Epidermal melanocyte (primary cell): Measurements from ENCODE around the gene CXCL10.
"Not testable (repeated sequence)": the region's sequence is repeated elsewhere in the genome, so short reads cannot be mapped to it uniquely, and the experiment has no call there.

ENCODE experiments used
- DNase-seq: peaks from one replicate; pipeline ENCODE4 v3.0.0; 2011; ENCODE audit warnings: low spot score; ENCODE audit not compliant: insufficient read length

The CXCL10 gene

DNA sequence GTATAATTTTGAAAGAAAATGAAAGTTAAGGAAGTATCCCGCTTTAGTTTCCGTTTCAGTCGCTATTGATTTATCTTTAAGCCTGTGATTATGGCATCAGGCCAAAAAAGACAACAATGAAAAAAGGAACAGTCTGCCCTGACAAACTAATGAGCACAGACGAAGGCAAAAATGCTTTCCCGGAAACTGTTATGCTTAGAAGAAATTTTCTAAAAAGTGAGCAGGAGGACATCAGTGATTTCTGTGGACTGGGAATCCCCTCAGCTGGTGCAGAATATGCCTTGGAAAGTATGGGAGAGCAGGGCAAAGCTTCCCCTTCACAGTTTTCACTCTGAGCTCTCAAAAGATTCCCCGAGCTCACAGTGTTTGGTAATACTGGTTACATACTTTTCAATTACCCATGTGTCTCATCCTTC lies 5.1 kb upstream of the CXCL10 start:
- no peak for DNase-seq

DNA sequence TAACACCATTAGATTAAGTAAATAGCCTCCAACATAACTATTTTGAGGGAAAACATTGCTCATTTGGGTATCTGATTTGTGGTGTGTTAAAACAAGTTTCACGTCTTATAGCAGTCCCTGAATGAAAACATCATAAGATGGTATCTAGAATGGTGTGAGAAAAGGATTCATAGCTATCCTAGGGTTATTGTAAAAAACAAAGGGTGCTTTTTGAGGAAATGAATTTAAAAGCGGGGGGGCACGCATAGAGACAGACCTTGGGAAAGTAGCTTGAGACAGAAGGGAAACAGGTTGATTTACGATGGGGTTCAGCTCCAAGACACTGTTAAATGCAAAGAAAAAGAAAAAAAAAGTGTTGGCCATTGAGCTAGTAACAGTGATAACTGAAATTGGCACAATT lies 768 bp upstream of the CXCL10 start:
- no peak for DNase-seq

DNA sequence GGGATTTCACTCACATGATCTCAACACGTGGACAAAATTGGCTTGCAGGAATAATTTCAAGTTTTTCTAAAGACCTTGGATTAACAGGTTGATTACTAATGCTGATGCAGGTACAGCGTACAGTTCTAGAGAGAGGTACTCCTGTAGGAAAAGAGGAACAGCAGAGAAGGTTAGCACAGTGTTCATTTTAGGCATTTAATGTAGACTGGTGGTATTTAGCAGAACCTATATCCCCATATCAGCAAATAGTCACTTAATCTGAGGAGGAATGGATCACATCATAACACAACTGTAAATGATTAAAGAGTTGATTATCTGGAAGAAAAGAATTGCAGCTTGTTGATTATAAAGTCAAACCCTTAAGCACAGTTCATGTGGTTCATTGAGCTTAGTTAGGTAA lies 620 bp downstream of the CXCL10 start:
- DNase-seq = no peak

DNA sequence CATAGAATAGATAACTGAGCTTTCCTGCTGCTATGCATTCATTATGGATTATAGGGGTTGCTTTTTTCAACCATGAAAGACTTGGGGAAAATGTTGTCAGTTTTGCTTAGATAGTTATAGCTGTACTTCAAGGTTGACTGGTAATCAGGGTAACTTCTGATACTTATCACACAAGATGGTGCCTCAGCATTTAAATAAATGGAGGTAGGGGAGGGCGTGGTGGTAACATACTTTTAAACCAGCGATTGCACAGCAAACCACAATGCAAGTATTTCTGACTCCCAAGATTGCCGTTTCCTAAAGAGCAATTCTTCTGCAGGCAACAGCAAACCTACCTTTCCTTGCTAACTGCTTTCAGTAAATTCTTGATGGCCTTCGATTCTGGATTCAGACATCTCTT lies 1.3 kb downstream of the CXCL10 start:
- DNase-seq = no peak

DNA sequence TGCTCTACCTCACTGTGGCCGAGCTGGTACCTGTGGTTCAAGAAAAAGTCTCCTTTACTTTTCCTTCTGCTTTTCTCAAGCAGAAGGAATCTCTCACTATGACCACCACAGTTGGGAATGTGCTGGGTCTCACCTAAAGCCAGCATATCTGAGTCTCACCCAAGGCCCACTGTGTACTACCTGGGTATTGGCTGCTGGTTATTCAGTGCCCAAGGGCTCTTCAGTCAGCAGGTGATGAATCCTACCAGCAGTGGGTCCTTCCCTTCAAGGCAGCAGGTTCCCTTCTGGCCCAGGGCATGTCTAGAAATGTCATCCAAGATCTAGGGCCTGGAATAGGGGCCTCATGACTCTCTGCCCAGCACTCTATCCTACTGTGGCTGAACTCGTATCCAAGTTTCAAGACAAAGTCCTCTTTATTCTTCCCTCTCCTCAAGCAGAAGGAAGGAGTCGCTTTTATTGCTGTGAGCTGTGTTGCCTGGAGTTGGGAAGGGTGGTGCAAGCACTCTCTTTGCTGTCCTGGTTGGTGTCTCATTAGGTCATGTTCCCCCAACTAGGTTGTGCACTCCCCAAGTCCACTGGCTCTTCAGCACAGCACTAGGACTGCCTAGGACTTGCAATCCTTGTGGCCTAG lies 6.1 kb downstream of the CXCL10 start:
- no peak for DNase-seq

DNA sequence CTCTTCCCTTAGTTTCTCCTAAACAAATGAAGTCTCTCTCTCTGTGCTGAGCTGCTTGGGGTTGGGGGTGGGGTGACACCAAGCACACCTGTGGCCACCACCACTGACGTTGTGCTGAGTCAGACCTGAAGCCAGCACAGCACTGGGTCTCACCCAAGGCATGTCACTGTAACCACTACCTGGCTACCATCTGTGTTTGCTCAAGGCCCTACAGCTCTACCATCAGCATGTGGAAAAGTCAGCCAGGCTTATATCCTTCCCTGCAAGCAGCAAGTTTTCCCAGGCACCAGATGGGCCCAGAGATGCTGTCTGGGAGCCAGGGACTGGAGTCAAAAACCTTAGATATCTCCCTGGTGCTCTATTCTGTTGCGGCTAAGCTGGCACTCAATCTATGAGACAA lies 6.9 kb downstream of the CXCL10 start:
- no peak for DNase-seq

GRCh38 chr4:76013540-76013939 lies 9.8 kb downstream of the CXCL10 start:
- no peak for DNase-seq

- DNase-seq = no peak
Observed at GRCh38 chr4:76012388-76012801, 10.9 kb downstream of the CXCL10 start.

- DNase-seq = no peak
Observed at GRCh38 chr4:76011700-76012387, 11.5 kb downstream of the CXCL10 start.

DNA sequence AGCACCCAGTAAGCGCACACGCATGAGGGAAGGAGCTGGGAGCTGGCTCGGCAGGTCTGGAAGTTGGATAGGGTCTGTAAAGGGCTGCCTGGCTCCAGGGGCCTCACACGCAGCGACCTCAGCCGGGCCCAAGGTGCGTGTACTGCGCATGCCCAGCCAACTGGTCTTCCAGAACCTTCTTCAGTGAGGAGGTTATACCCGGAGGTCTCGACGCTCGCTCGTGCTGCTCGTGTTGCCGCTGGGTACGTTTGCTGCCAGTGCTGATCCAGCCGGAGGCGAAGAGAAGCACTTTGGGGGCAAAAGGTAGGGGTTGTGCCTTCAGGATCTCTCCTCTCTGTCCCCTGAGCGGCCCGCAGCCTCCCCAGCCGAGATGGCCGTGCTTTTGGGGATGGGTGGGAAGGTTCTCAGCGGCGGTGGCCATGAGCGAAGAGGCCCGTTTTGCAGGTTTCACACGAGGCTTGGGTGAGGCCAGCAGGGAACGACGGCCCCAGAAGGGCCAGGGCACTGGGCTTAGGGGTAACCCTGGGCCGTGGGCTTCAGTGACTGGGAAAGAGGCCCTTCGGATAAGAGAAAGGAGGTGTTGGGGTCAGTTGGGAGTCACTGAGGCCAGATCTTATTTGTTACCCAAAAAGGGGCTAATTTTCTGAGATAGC lies 12.2 kb downstream of the CXCL10 start:
- DNase-seq = no peak

DNA sequence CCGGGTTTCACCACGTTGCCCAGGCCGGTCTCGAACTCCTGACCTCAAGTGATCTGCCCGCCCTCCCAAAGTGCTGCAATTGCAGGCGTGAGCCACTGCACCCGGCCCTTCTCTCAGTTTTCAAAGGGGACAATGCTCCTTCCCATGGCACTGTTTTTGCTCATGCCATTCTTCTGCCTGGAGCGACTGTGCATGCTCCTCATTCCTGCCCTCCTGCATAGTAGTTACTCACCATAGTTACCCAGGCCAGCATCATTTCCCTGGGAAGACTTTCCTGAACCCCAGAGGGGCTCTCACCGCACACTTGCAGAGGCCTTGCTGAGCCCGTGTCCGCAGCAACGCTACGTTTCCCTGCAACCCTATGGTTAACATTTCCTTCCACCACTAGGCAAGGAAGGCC lies 12.7 kb downstream of the CXCL10 start:
- no peak for DNase-seq

GRCh38 chr4:76009311-76009710 lies 14.0 kb downstream of the CXCL10 start:
- DNase-seq = no peak

DNA sequence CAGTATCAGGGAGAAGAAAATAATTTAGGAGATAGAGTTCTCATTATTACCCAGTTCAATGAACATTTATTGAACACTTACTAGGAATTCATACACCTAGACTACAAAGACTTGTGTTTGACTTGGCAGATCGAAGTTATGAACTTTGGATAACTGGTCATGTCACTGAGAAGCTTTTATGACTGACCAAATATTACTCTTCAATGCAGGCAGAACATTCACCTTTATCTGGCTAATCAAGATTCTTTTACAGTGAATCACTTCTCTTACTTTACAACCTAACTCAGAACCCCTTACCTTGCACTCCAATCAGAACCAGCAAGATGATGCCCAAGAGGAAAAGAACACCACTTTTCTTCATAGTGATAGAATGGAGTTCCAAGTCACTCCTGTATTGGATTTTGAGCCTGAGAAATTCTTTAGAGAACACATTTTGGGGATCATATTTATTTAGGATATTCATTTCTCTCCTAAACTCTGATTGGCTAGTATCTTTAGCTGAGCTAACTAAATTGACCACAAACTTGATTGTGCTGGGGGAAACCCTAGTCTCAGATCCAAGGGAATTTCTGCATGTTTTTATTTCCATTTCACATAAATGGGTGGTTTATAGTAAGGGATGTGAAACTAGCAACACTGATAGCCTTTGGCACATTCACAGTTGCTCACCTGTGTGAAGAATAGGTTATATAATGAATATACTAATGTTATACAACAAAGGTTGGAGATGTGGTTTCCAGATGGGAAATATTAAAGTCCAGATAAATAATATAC lies 16.0 kb downstream of the CXCL10 start, which contains the start of gene CXCL9:
TSS of gene CXCL9 (minus strand) at position 421 of the 774 bp plus-strand sequence. CDS start at position 361, 60 bp downstream.
- DNase-seq = no peak

DNA sequence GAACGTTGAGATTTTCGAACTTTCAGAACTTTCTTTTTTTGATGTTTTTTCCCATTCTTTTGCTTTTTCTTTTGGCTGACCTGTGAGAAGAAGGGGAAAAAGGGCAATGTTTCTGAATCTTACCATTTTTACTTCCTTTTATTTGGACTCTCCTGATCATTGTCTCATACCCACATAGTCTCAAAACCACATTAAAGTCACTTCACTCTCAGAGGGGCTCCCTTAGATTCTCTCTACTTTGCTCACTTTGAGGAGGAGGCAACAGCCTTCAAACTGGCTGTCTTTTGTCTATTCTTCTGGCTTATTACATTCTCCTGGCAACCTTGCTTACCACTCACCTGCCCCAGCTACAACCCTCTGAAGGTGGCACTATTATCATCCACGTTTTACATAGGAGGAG lies 19.7 kb downstream of the CXCL10 start:
- no peak for DNase-seq

DNA sequence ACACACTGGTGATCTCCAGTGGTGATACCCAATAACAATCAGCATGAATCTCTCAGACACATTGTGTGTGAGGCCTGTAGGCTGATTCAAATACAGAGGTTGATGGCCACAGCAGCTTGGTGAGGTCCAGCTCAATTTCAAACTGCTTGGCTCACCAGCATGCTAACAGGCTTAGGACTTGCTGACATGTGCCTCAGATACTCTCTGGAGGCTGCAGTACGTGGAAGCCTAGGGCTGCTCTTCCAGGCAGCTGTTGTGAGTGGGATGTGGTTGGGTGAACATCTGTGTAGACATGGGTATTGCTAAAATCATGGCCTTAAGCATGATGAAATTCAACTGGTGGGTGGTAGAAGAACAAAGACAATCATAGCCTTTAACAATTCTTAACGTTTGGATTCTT lies 20.3 kb downstream of the CXCL10 start:
- DNase-seq = no peak

DNA sequence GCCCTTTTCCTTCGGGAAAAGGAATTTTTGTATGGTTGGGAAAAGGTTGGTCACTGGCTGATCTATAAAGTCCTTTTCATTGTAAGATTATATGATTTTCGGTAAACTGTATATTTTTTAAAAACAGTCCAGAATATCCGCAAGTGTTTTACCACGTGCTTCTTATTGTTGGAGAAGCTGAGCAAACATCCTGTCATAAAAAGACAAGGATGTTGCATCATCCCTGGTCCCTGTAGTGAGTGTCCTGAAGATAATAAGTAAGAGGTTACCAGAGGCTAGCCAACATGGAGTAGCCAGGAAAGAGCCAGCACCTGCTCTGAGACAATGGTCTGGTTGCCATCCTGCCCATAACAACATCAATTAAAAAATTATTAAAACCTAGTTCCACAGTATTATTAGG lies 21.1 kb downstream of the CXCL10 start:
- DNase-seq = no peak

GRCh38 chr4:76001700-76002099 lies 21.6 kb downstream of the CXCL10 start:
- no peak for DNase-seq

- DNase-seq = no peak
Observed at GRCh38 chr4:76000279-76000678, 23.0 kb downstream of the CXCL10 start.

DNA sequence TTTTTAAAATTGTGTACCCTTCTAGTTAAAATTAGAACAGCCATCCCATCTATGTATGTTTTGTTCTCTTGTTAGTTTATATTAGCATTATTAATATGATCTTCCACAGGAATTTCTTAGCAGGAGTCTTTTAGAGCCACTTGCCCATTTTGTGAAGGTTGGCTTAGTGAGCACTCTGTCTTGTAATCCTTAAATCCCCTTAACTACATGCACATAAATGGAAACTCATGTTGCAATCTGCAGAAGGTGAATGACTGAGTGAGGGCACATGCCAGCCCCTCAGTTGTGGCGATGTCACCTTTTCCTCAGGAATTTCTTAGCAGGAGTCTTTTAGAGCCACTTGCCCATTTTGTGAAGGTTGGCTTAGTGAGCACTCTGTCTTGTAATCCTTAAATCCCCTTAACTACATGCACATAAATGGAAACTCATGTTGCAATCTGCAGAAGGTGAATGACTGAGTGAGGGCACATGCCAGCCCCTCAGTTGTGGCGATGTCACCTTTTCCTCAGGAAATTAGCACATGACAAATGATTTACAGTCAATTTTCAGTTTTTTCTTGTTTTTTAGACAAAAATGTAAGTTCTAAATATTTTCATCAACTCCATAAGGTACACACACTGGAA lies 24.7 kb downstream of the CXCL10 start:
- not testable (repeated sequence) for DNase-seq

- DNase-seq = no peak
Observed at GRCh38 chr4:75997946-75998345, 25.4 kb downstream of the CXCL10 start.

- DNase-seq = no peak
Observed at GRCh38 chr4:75997081-75997480, 26.2 kb downstream of the CXCL10 start.
